Activated CD4-positive, alpha-beta T cell treated with anti-CD3 and anti-CD28 coated beads for 24 hours (primary cell): ENCODE results near the gene PDE4D.

ENCODE experiments used
- DNase-seq, 2 donors: peaks; one replicate each; pipeline ENCODE4 v3.0.0-alpha.2; 2020; ENCODE audit warnings: low read depth in 2 of 2

Gene PDE4D

GRCh38 chr5:59257488-59258400 lies 635.8 kb downstream of the PDE4D start:
- DNase-seq: no peak

GRCh38 chr5:59256331-59256730 lies 637.2 kb downstream of the PDE4D start:
- no peak for DNase-seq

- no peak for DNase-seq
Measured at GRCh38 chr5:59254055-59254687, 639.4 kb downstream of the PDE4D start.

- DNase-seq: no peak
Measured at GRCh38 chr5:59253625-59254024, 639.9 kb downstream of the PDE4D start.

GRCh38 chr5:59251627-59252026 lies 641.9 kb downstream of the PDE4D start:
- DNase-seq: no peak

GRCh38 chr5:59249726-59250125 lies 643.8 kb downstream of the PDE4D start:
- no peak for DNase-seq

GRCh38 chr5:59249160-59249559 lies 644.4 kb downstream of the PDE4D start:
- no peak for DNase-seq

GRCh38 chr5:59246882-59247281 lies 646.6 kb downstream of the PDE4D start:
- no peak for DNase-seq

- DNase-seq: no peak
Measured at GRCh38 chr5:59246145-59246869, 647.2 kb downstream of the PDE4D start.

- DNase-seq: no peak
Measured at GRCh38 chr5:59245198-59245597, 648.3 kb downstream of the PDE4D start.

GRCh38 chr5:59241552-59241951 lies 652.0 kb downstream of the PDE4D start:
- no peak for DNase-seq

- no peak for DNase-seq
Measured at GRCh38 chr5:59241119-59241518, 652.4 kb downstream of the PDE4D start.

GRCh38 chr5:59238126-59238902 lies 655.2 kb downstream of the PDE4D start:
- DNase-seq: no peak

GRCh38 chr5:59236986-59237385 lies 656.5 kb downstream of the PDE4D start:
- no peak for DNase-seq

GRCh38 chr5:59236448-59236847 lies 657.1 kb downstream of the PDE4D start:
- no peak for DNase-seq

GRCh38 chr5:59234236-59234635 lies 659.3 kb downstream of the PDE4D start:
- no peak for DNase-seq

- no peak for DNase-seq
Measured at GRCh38 chr5:59231221-59231931, 662.1 kb downstream of the PDE4D start.

GRCh38 chr5:59222687-59223511 lies 670.6 kb downstream of the PDE4D start:
- DNase-seq: no peak

- DNase-seq: no peak
Measured at GRCh38 chr5:59221769-59222168, 671.8 kb downstream of the PDE4D start.

GRCh38 chr5:59218424-59219045 lies 675.0 kb downstream of the PDE4D start:
- DNase-seq: no peak
